Mucosa of rectum (tissue), 2 donors: ENCODE data around the gene FOXK1.

Experiments
- H3K27ac ChIP-seq, 2 donors: one replicate each; pipeline ENCODE4 v1.7.0; 2013; ENCODE audit warnings: inconsistent platforms in 2 of 2, low read depth in 2 of 2, low read length in 2 of 2
- H3K27me3 ChIP-seq, 2 donors: one replicate each; pipeline ENCODE4 v1.7.0; 2013; ENCODE audit warnings: low read length in 2 of 2; ENCODE audit not compliant: control insufficient read depth in 2 of 2, insufficient read depth in 2 of 2
- H3K36me3 ChIP-seq, 2 donors: one replicate each; pipeline ENCODE4 v1.7.0; 2013; ENCODE audit warnings: low read length in 2 of 2; ENCODE audit not compliant: control insufficient read depth in 2 of 2, insufficient read depth in 2 of 2
- H3K4me1 ChIP-seq, 2 donors: one replicate each; pipeline ENCODE4 v1.7.0; 2013; ENCODE audit warnings: low read length in 2 of 2, mild to moderate bottlenecking in 1 of 2; ENCODE audit not compliant: control insufficient read depth in 2 of 2, insufficient read depth in 2 of 2
- H3K4me3 ChIP-seq, 2 donors: one replicate each; pipeline ENCODE4 v1.7.0; 2013; ENCODE audit warnings: low read length in 2 of 2
- H3K9ac ChIP-seq, 2 donors: one replicate each; pipeline ENCODE4 v1.7.0; 2013; ENCODE audit warnings: low read length in 2 of 2, low read depth in 1 of 2, mild to moderate bottlenecking in 1 of 2
- H3K9me3 ChIP-seq, 2 donors: one replicate each; pipeline ENCODE4 v1.7.0; 2013; ENCODE audit warnings: low read length in 2 of 2; ENCODE audit not compliant: control insufficient read depth in 2 of 2
- donor health status: healthy.
- donor health status: Normal muscosa, but diverticular disease.

FOXK1 gene

DNA sequence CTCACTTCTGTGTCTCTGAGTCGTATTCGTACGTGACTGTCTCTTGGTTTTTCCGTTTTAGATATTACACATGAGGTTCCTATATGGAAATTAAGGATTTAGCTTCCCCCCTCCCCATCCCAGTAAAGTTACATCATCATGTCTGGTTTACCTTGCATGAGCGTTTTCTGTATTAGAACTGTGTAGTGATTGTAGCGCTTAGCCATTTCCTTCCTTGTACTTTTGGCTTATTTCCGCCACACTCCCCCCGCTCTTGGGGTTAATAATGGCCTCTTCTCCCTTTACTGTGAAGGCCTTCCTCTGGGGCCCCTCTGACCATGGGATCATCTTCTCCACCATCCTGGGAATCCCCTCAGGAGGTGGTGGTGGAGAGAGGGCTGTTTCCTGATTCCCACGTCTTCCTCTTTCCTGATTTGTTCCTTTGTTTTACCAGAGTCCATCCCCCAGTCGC is 66.2 kb downstream of the FOXK1 start:
- Histone ChIP-seq H3K27ac (peak overlapping the region in 1 of 2 donors; percentile 24), H3K27me3 (no peaks in the 10 kb centered on the region), H3K9ac (no peak overlapping the region), H3K9me3 (no peaks in the 10 kb centered on the region), H3K4me3 (no peak overlapping the region), H3K36me3 (peaks cover 0 to 5% of the 10 kb centered on the region in 2 donors), H3K4me1 (peaks cover 28 to 41% of the 10 kb centered on the region in 2 donors)

DNA sequence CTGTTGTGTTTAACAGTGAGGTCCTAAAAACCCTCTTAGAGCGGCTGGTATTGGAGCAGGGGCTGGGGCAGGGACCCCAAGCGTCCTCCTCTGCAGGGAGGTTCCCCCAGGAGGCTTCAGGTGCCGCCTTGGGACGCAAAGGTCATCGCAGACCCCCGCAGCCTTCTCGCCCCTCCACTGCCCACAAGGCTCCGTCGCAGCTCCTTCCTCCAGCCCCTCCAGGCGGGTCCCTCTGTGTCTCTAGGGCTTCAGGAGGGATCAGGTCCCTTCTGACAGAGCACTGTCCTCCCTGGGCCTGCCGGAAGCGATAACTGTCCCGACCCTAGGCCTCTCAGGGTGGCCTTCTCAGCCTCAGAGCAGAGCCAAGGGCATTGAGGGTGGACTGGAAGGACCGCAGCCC is 67.3 kb downstream of the FOXK1 start:
- H3K27me3 ChIP-seq = no peaks in the 10 kb centered on the region
- no peak overlapping the region for H3K4me3 ChIP-seq
- no peak overlapping the region for H3K27ac ChIP-seq
- H3K9ac ChIP-seq = no peak overlapping the region
- no peaks in the 10 kb centered on the region for H3K9me3 ChIP-seq
- H3K4me1 ChIP-seq = peaks cover 20 to 33% of the 10 kb centered on the region in 2 donors
- peaks cover 2 to 6% of the 10 kb centered on the region in 2 donors for H3K36me3 ChIP-seq

DNA sequence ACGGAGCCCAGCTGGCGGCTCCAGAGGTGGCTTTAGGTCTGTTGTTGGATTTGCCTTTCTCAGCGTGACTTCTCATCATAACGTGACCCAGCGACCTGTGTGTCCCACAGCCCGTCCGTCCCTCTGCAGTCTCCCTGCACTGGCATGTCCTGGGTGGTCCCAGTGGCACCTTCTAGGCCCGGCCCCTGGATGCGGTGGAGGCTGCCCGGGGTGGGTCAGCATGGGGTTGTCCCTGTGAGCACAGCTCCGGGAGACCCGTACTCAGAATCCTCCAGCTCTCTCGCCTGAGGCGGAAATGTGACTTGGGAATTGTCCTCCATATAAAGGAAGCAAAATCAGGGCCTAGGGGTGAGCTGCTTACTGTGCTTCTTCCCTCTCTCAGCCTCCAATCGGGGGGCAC is 67.7 kb downstream of the FOXK1 start:
- no peaks in the 10 kb centered on the region for H3K9me3 ChIP-seq
- H3K4me3 ChIP-seq = no peak overlapping the region
- H3K36me3 ChIP-seq = peaks cover 5 to 10% of the 10 kb centered on the region in 2 donors
- H3K27ac ChIP-seq = no peak overlapping the region
- H3K4me1 ChIP-seq = peaks cover 16 to 29% of the 10 kb centered on the region in 2 donors
- H3K27me3 ChIP-seq = no peaks in the 10 kb centered on the region
- H3K9ac ChIP-seq = no peak overlapping the region

DNA sequence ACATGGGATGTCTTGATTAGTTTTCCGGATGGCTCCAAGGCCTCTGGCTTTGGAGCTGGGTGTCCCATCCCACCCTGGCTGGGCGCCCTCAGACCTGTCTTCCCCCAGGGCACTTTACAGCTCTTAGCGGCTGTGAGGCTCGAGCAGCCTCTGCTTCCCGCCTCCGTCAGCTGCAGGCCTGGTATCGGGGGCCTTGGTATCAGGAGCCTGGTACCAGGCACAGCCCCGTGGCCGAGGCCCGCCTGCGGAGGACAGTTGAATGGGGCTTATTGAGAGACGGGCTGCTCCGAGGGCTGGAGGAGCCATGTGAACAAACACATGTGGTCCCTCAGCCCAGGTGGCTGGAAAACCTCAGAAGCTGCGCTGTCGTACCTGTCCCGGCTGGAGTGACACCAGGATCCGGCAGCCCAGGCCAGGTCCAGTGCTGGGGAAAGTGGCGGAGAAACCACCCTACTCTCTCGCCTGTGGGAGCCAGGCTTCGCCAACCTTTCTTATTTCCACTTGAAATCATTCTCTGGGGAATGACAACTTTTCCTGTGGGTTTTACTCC is 69.4 kb downstream of the FOXK1 start:
- H3K4me3 ChIP-seq = no peak overlapping the region
- peaks cover 11 to 19% of the 10 kb centered on the region in 2 donors for H3K4me1 ChIP-seq
- H3K27me3 ChIP-seq = no peaks in the 10 kb centered on the region
- H3K9ac ChIP-seq = no peak overlapping the region
- H3K36me3 ChIP-seq = peaks cover 11 to 23% of the 10 kb centered on the region in 2 donors
- H3K27ac ChIP-seq = no peak overlapping the region
- H3K9me3 ChIP-seq = no peaks in the 10 kb centered on the region

DNA sequence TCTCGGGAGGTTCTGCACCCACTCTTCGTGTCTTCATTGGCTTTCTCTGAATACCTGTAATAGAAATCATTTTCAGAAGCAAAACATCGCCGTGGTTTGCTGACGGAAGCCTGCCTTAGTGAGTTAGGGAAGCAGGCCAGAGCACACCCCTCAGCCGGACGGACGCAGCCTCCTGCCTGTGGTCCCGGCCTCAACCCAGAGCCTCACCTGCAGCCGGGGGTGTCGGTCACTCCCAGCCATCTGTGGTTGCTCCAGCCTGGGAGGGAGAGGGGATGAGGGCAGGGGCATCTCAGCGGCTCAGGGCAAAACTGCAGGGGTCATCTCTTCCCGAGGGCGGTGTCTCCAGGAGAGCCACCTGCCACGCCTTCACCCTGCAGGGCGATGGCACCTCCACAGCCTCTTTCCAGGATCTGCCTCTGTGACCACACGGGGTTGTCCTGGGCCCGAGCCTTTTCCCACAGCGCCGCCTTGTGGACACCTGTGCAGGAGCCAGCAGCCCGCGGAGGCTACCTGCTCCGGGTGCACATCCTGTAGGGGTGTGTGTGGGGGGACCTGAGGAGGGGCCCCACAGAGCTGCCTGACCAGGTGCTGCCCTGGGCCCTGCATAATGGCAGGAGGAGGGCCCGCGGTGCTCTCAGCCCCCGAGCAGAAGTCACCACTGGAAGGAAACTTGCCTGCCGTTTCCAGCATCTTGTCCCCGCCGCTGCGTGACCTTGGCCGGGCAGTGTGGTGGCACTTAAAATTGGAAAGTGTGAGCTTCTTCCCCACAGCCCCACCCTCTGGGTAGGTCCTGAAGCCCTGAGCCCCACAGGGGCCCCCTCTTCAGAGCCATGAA is 71.7 kb downstream of the FOXK1 start:
- H3K4me1 ChIP-seq = peaks cover 2 to 3% of the 10 kb centered on the region in 2 donors
- H3K9ac ChIP-seq = peak overlapping the region; percentile 6 to 48
- H3K27ac ChIP-seq = no peak overlapping the region
- peaks cover 28 to 32% of the 10 kb centered on the region in 2 donors for H3K36me3 ChIP-seq
- H3K27me3 ChIP-seq = no peaks in the 10 kb centered on the region
- no peaks in the 10 kb centered on the region for H3K9me3 ChIP-seq
- H3K4me3 ChIP-seq = no peak overlapping the region

DNA sequence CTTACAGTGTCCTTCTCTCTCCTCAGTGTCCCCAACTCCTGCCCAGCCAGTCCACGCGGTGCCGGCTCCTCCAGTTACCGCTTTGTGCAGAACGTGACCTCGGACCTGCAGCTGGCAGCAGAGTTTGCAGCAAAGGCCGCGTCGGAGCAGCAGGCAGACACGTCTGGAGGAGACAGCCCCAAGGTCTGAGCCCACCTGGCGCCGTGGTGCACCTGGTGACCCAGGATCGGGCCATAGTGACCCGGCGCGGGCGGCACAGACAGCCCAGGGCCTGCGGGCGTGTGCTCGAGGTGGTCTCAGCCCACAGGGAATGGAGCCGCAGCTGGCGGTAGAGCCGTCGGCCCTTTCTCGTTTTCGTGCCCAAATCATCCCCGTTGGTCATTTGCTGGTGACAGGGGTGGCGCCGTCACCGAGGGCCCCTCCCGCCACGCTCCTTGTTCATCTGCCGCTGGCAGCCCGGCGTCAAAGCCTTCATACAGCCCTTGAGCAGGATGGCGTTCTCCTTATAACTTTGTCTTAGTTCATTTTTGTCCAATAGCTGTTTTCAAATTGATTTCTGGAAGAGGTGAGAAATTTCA is 72.4 kb downstream of the FOXK1 start:
- Histone ChIP-seq H3K4me1 (peaks cover 2 to 3% of the 10 kb centered on the region in 2 donors), H3K27ac (no peak overlapping the region), H3K9me3 (no peaks in the 10 kb centered on the region), H3K4me3 (no peak overlapping the region), H3K27me3 (no peaks in the 10 kb centered on the region), H3K9ac (no peak overlapping the region), H3K36me3 (peaks cover 33% of the 10 kb centered on the region in 2 donors)

DNA sequence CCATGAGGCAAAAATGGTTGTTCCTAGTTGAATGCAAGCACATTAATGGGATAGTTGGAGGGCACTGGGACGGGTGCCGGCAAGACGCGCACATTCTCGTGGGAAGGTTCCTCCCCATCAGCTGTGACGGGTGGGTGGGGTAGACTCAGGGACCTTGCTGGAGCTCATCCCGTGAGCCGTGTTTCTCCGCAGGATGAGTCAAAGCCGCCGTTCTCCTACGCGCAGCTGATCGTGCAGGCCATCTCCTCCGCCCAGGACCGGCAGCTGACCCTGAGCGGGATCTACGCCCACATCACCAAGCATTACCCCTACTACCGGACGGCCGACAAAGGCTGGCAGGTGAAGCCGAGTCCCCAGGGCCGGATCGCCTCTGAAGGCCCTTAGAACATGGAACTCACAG is 73.0 kb downstream of the FOXK1 start:
- H3K4me1 ChIP-seq = peaks cover 2 to 3% of the 10 kb centered on the region in 2 donors
- H3K36me3 ChIP-seq = peaks cover 34 to 37% of the 10 kb centered on the region in 2 donors
- H3K9ac ChIP-seq = no peak overlapping the region
- no peaks in the 10 kb centered on the region for H3K9me3 ChIP-seq
- no peak overlapping the region for H3K27ac ChIP-seq
- no peak overlapping the region for H3K4me3 ChIP-seq
- no peaks in the 10 kb centered on the region for H3K27me3 ChIP-seq

DNA sequence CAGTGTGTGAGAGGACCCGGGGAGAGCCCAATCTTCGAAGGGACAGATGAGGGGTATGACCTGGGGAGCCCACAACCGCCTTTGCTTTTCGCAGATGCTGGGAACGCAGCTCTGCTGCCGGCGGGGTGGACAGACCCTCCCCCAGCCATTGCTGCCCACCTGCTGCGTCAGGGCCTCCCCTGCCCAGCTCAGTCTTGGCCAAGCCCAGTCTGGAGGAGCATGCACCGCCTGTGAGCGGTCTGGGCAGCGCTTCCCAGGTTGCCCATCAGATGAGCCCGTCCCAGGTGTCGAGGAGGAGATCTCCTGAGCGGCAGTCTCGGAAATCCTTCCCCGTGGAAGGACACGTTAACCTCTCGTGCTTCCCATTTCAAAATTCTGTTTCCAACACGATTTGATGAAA is 76.0 kb downstream of the FOXK1 start:
- H3K9me3 ChIP-seq = no peaks in the 10 kb centered on the region
- no peak overlapping the region for H3K9ac ChIP-seq
- no peaks in the 10 kb centered on the region for H3K27me3 ChIP-seq
- peaks cover 47 to 55% of the 10 kb centered on the region in 2 donors for H3K36me3 ChIP-seq
- H3K27ac ChIP-seq = no peak overlapping the region
- no peak overlapping the region for H3K4me3 ChIP-seq
- H3K4me1 ChIP-seq = peaks cover 2 to 3% of the 10 kb centered on the region in 2 donors

DNA sequence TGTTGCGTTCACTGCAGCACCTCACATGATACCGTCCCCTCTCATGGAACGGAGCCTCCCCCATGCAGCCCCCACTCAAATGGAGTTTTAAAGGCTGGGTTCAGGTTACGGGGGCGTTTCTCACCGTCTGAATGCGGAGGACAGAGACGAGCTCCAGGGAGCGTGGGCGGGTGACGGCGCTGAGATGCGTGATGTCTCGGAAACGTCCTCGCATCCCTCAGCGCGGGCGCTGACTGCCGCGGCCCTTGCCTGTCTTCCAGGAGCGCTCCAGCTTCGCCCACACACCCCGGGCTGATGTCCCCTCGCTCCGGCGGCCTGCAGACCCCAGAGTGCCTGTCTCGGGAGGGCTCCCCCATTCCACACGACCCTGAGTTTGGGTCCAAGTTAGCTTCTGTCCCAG is 76.7 kb downstream of the FOXK1 start:
- Histone ChIP-seq H3K9ac (no peak overlapping the region), H3K27ac (no peak overlapping the region), H3K4me3 (no peak overlapping the region), H3K4me1 (peaks cover 0 to under 1% of the 10 kb centered on the region in 2 donors), H3K27me3 (no peaks in the 10 kb centered on the region), H3K9me3 (no peaks in the 10 kb centered on the region), H3K36me3 (peaks cover 53 to 62% of the 10 kb centered on the region in 2 donors)

DNA sequence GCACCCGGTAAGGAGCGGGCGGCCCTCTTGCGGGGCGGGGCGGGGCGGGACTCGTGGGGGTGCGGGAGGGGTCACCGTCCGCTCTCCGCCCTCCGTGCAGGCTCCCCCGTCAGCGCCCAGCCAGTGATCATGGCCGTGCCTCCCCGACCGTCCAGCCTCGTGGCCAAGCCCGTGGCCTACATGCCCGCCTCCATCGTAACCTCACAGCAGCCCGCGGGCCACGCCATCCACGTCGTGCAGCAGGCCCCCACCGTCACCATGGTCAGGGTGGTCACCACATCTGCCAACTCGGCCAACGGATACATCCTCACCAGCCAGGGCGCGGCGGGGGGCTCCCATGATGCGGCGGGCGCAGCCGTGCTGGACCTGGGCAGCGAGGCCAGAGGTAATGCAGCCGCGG is 77.1 kb downstream of the FOXK1 start:
- Histone ChIP-seq H3K9ac (no peak overlapping the region), H3K27ac (no peak overlapping the region), H3K36me3 (peaks cover 57 to 64% of the 10 kb centered on the region in 2 donors), H3K4me3 (no peak overlapping the region), H3K27me3 (no peaks in the 10 kb centered on the region), H3K4me1 (no peaks in the 10 kb centered on the region), H3K9me3 (no peaks in the 10 kb centered on the region)
